K562 (cell line): Measurements from ENCODE around the gene PGBD1. TPM values are rescaled to one million over a fixed set of nuclear protein-coding genes. Genes with fewer than 3 reads are reported as not detected.

Source experiments
- CAMTA2 ChIP-seq: fragments of 250-450 bp; sonication (Bioruptor Pico); conservative IDR thresholded peaks from 2 replicates; pipeline ENCODE4 v1.5.1; 2022
- CBFB ChIP-seq: sonication (generic); formaldehyde crosslinking; IDR thresholded peaks from 2 replicates; pipeline ENCODE4 v1.4.0; 2020; ENCODE audit warnings: mild to moderate bottlenecking, missing genetic modification reagents
- CSDE1 ChIP-seq, 2 experiments: fragments of 450-650 bp; IDR thresholded peaks; 2 replicates each; pipeline ENCODE4 v1.6.1; 2016; ENCODE audit warnings: mild to moderate bottlenecking in 1 of 2
- EGR1 ChIP-seq: fragments of 450-650 bp; conservative IDR thresholded peaks from 2 replicates; pipeline ENCODE4 v1.6.1; 2017; ENCODE audit warnings: mild to moderate bottlenecking
- EP300 ChIP-seq: IDR thresholded peaks from 2 replicates; pipeline ENCODE4 v1.6.1; 2012; ENCODE audit warnings: low read length, improper control_type of control experiment
- FOSL1 ChIP-seq: fragments of 200-800 bp; sonication (Bioruptor generic); conservative IDR thresholded peaks from 2 replicates; pipeline ENCODE4 v1.6.1; 2016; ENCODE audit warnings: missing genetic modification characterization, missing compliant biosample characterization
- FOXP4 ChIP-seq: sonication (generic); formaldehyde crosslinking; IDR thresholded peaks from 2 replicates; pipeline ENCODE4 v1.8.0; 2022; ENCODE audit warnings: mild to moderate bottlenecking, missing genetic modification reagents, borderline replicate concordance
- HDAC1 ChIP-seq, 2 experiments: fragments of 450-650 bp; IDR thresholded peaks; 2 replicates each; pipeline ENCODE4 v1.6.1; 2016 to 2017; ENCODE audit warnings: inconsistent platforms in 1 of 2, mild to moderate bottlenecking in 1 of 2, moderate library complexity in 1 of 2
- MECOM ChIP-seq: fragments of 250-450 bp; sonication (Bioruptor Pico); IDR thresholded peaks from 2 replicates; pipeline ENCODE4 v1.8.0; 2022; ENCODE audit warnings: inconsistent platforms
- MTA3 ChIP-seq: fragments of 450-650 bp; formaldehyde crosslinking; IDR thresholded peaks from 2 replicates; pipeline ENCODE4 v1.6.1; 2017; ENCODE audit warnings: mild to moderate bottlenecking, borderline replicate concordance
- MTF1 ChIP-seq: fragments of 250-450 bp; sonication (Bioruptor Pico); IDR thresholded peaks from 2 replicates; pipeline ENCODE4 v1.9.0; 2021; ENCODE audit warnings: moderate library complexity, mild to moderate bottlenecking, inconsistent platforms, borderline replicate concordance
- NCOA4 ChIP-seq: fragments of 450-650 bp; IDR thresholded peaks from 2 replicates; pipeline ENCODE4 v1.6.1; 2018; ENCODE audit warnings: mild to moderate bottlenecking; ENCODE audit not compliant: partially characterized antibody
- NCOR1 ChIP-seq: fragments of 450-650 bp; IDR thresholded peaks from 2 replicates; pipeline ENCODE4 v1.6.1; 2016; ENCODE audit warnings: mild to moderate bottlenecking, moderate library complexity
- NEUROD1 ChIP-seq: fragments of 150-350 bp; IDR thresholded peaks from 2 replicates; pipeline ENCODE4 v1.6.1; 2014; ENCODE audit warnings: borderline replicate concordance, low read length, low read depth; ENCODE audit not compliant: partially characterized antibody
- NR2C1 ChIP-seq, 2 experiments: fragments of 450-650 bp; IDR thresholded peaks; 2 replicates each; pipeline ENCODE4 v1.6.1; 2017; ENCODE audit warnings: mild to moderate bottlenecking in 2 of 2, antibody characterized with exemption in 1 of 2, inconsistent platforms in 1 of 2, missing compliant biosample characterization in 1 of 2, missing genetic modification characterization in 1 of 2
- PHTF2 ChIP-seq: fragments of 250-450 bp; sonication (Bioruptor Pico); IDR thresholded peaks from 2 replicates; pipeline ENCODE4 v1.5.0; 2021; ENCODE audit warnings: mild to moderate bottlenecking
- SNRNP70 ChIP-seq: fragments of 200-400 bp; formaldehyde crosslinking; optimal IDR thresholded peaks from 2 replicates; pipeline ENCODE3; 2017; ENCODE audit warnings: low read depth, low read length
- ZC3H11A ChIP-seq: IDR thresholded peaks from 2 replicates; pipeline ENCODE4 v1.6.1; 2012; ENCODE audit warnings: low read depth, low read length, improper control_type of control experiment
- ZC3H8 ChIP-seq: fragments of 450-650 bp; IDR thresholded peaks from 2 replicates; pipeline ENCODE4 v1.6.1; 2017
- ZNF146 ChIP-seq: IDR thresholded peaks from one replicate; pipeline ENCODE4 v1.6.1; 2018; ENCODE audit warnings: missing compliant biosample characterization; ENCODE audit not compliant: unreplicated experiment
- ZNF280B ChIP-seq: fragments of 250-450 bp; sonication (Bioruptor Pico); IDR thresholded peaks from 2 replicates; pipeline ENCODE4 v1.5.1; 2021; ENCODE audit warnings: mild to moderate bottlenecking
- ZNF311 ChIP-seq: fragments of 250-450 bp; sonication (Bioruptor Pico); IDR thresholded peaks from 2 replicates; pipeline ENCODE4 v1.4.0; 2020; ENCODE audit warnings: mild to moderate bottlenecking, moderate library complexity
- ZNF354B ChIP-seq: fragments of 250-450 bp; sonication (Bioruptor Pico); IDR thresholded peaks from 2 replicates; pipeline ENCODE4 v1.4.0; 2020
- ZNF75A ChIP-seq: fragments of 450-650 bp; formaldehyde crosslinking; IDR thresholded peaks from 2 replicates; pipeline ENCODE4 v1.4.0; 2020; ENCODE audit warnings: mild to moderate bottlenecking
- ZNF766 ChIP-seq: fragments of 200-800 bp; sonication (Bioruptor generic); conservative IDR thresholded peaks from 2 replicates; pipeline ENCODE4 v1.6.1; 2016; ENCODE audit warnings: missing genetic modification characterization, missing compliant biosample characterization
- polyA plus RNA-seq, 8 experiments: library from polyadenylated mRNA; depleted of rRNA in 4 of 8; stranded (reverse) in 5 of 8; unstranded in 3 of 8; fragments of >200 nt; fragmentation: Nextera tagmentation in 2 of 8; fragmentation: Illumina TruSeq in 1 of 8; extraction: Ambion mirVana in 2 of 8; extraction: Trizol in 1 of 8; gene quantifications; 2 replicates each; pipeline versions ENCODE4 v1.2.1 to v1.2.3, GENCODE V29; 2011 to 2014; ENCODE audit warnings: inconsistent platforms in 1 of 8, missing spikeins in 1 of 8
- total RNA-seq, 7 experiments: library from RNA; depleted of rRNA in 6 of 7; stranded (reverse); fragments of >200 nt in 6 of 7; fragmentation: Illumina TruSeq in 2 of 7; extraction: Trizol in 2 of 7; gene quantifications; 2 replicates each; pipeline versions ENCODE4 v1.2.1 to v1.2.3, GENCODE V29; 2011 to 2021; ENCODE audit warnings: low replicate concordance in 1 of 7

The PGBD1 gene
- total and polyA plus RNA-seq, 9 of the 15 experiments (the other 6 are each of a cell fraction or from before 2014, with no cell fraction given) = 3.3 to 9.0 (median 7.3) TPM

- TF ChIP-seq ZC3H11A (no peak), NR2C1 (IDR thresholded peaks at IDR 0.05) (peak; percentile 58; the same call in 1 of the 2 replicates), NR2C1 (tag; IDR thresholded peaks at IDR 0.05) (no peak; the same call in 1 of the 2 replicates), MTA3 (no peak), ZC3H8 (peak; percentile 91; the same call in 1 of the 2 replicates), FOXP4 (CRISPR knock-in tag) (no peak), ZNF146 (no peak), ZNF280B (no peak), ZNF311 (CRISPR knock-in tag) (no peak), HDAC1 (IDR thresholded peaks at IDR 0.05) (peak; percentile 85 to 93), MECOM (no peak), PHTF2 (CRISPR knock-in tag) (no peak), ZNF766 (no peak), NEUROD1 (no peak), CAMTA2 (no peak), NCOA4 (peak; percentile 83), FOSL1 (tag) (no peak), ZNF75A (CRISPR knock-in tag) (no peak), EGR1 (no peak), MTF1 (no peak), CSDE1 (IDR thresholded peaks at IDR 0.05) (peak; percentile 71 to 87), SNRNP70 (no peak), CBFB (CRISPR knock-in tag) (no peak), ZNF354B (CRISPR knock-in tag) (no peak), NCOR1 (peak; percentile 16; the same call in 1 of the 2 replicates), EP300 (no peak)
These were observed 70.1 kb downstream of the PGBD1 start (continued) for GRCh38 chr6:28351493-28351925.
